ENCODE data around the gene SELENOO. TPM values are rescaled to one million over a fixed set of nuclear protein-coding genes. Genes with fewer than 3 reads are reported as not detected.

Gene SELENOO
- total and polyA plus RNA-seq, 4 donors, result 15.6 to 30.3 (median 24.1) TPM

DNA sequence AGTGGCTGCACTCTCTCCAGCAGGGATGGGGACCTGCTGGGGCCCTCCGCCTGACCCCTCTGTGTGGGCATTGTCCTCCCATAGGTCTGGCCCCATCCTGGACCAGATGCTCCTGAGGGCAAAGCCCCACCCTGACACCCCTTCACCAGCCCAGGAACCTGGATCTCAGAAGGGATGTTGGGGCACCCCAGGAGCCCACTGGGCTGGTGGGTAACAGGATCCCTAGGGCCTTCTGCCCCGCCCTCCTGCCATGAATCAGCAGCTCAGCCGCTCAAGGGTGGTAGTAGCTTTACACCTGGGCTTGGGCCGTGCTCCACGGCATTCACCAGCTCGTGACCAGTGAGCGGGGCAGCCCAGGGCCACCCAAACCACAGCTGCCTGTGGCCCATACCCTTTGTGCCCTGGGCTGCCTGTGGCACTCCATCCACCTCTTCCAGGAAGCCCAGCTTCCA is 61.7 kb downstream of the SELENOO start:
- DNase-seq, result no peak
- Histone ChIP-seq H3K27me3 (ENCODE audit: control insufficient read depth in 3 of 3, insufficient read depth in 3 of 3, low read length in 2 of 3) (no peaks in the 10 kb centered on the region), H3K36me3 (ENCODE audit: control insufficient read depth in 4 of 4, insufficient read depth in 4 of 4, low read length in 4 of 4) (peaks cover 0 to 2% (median 0%) of the 10 kb centered on the region in 4 donors), H3K4me3 (no peak overlapping the region), H3K27ac (ENCODE audit: low read depth in 1 of 2, low read length in 1 of 2) (no peak overlapping the region), H3K9me3 (ENCODE audit: control insufficient read depth in 4 of 4, insufficient read depth in 3 of 4, low read length in 3 of 4) (no peaks in the 10 kb centered on the region), H3K4me1 (ENCODE audit: control insufficient read depth in 5 of 5, insufficient read depth in 5 of 5, low read length in 5 of 5) (peaks cover 0 to 17% (median 6%) of the 10 kb centered on the region in 5 donors), H3K9ac (ENCODE audit: insufficient read depth in 1 of 2, low read length in 2 of 2) (no peak overlapping the region)
- WGBS, 2 donors, result 25 to 60% methylated on average over 7 of the region's 7 CpGs
- TF ChIP-seq CTCF (IDR thresholded peaks at IDR 0.05; ENCODE audit: control extremely low read depth, extremely low read depth), result no peak
- no peak for ATAC-seq (ENCODE audit: insufficient read depth, low FRiP score)

DNA sequence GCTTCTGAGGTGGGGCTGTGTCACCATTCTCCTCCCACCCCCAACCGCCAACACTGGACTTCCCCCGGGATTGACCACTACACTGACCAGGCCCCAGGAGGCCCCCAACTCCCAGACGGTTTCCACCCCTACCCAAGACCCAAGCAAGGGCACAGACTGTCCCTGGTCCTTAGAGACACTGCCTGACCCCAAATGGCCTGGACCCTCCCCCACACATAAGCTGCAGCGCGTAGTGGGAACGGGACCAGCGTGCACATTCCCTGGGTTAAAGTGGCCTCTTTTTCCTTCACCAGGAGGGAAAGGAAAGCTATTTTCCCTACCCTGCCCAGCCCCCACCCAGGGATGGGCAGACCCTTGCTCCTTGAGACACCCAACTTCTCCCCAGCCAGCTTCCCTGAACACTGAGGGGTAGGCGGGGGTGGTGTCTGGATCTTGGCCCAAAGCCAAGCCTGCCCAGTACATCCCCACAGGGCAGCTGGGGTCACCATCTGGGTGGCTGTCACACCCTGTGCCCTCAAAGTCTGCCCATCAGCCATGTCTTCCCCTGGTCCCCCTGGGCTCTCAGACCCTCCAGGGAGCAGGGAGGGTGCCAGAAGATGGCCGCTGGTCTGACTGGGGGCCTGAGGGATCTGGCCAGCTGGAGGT is 62.3 kb downstream of the SELENOO start:
- 65 to 73% methylated on average over 9 of the region's 9 CpGs for WGBS, 2 donors
- DNase-seq (no peak), ATAC-seq (ENCODE audit: insufficient read depth, low FRiP score) (no peak)
- Histone ChIP-seq H3K36me3 (ENCODE audit: control insufficient read depth in 4 of 4, insufficient read depth in 4 of 4, low read length in 4 of 4) (peaks cover 0 to 2% (median 0%) of the 10 kb centered on the region in 4 donors), H3K9ac (ENCODE audit: insufficient read depth in 1 of 2, low read length in 2 of 2) (no peak overlapping the region), H3K4me1 (ENCODE audit: control insufficient read depth in 5 of 5, insufficient read depth in 5 of 5, low read length in 5 of 5) (peaks cover 0 to 19% (median 6%) of the 10 kb centered on the region in 5 donors), H3K9me3 (ENCODE audit: control insufficient read depth in 4 of 4, insufficient read depth in 3 of 4, low read length in 3 of 4) (no peaks in the 10 kb centered on the region), H3K4me3 (no peak overlapping the region), H3K27me3 (ENCODE audit: control insufficient read depth in 3 of 3, insufficient read depth in 3 of 3, low read length in 2 of 3) (no peaks in the 10 kb centered on the region), H3K27ac (ENCODE audit: low read depth in 1 of 2, low read length in 1 of 2) (no peak overlapping the region)
- TF ChIP-seq CTCF (IDR thresholded peaks at IDR 0.05; ENCODE audit: control extremely low read depth, extremely low read depth), result no peak

GRCh38 chr22:50264104-50264745 is 63.4 kb downstream of the SELENOO start:
- Histone ChIP-seq H3K9ac (ENCODE audit: insufficient read depth in 1 of 2, low read length in 2 of 2) (no peak overlapping the region), H3K4me3 (no peak overlapping the region), H3K36me3 (ENCODE audit: control insufficient read depth in 4 of 4, insufficient read depth in 4 of 4, low read length in 4 of 4) (peaks cover 0 to 2% (median 0%) of the 10 kb centered on the region in 4 donors), H3K4me1 (ENCODE audit: control insufficient read depth in 5 of 5, insufficient read depth in 5 of 5, low read length in 5 of 5) (peaks cover 0 to 24% (median 14%) of the 10 kb centered on the region in 5 donors), H3K9me3 (ENCODE audit: control insufficient read depth in 4 of 4, insufficient read depth in 3 of 4, low read length in 3 of 4) (no peaks in the 10 kb centered on the region), H3K27ac (ENCODE audit: low read depth in 1 of 2, low read length in 1 of 2) (no peak overlapping the region), H3K27me3 (ENCODE audit: control insufficient read depth in 3 of 3, insufficient read depth in 3 of 3, low read length in 2 of 3) (no peaks in the 10 kb centered on the region)
- TF ChIP-seq CTCF (IDR thresholded peaks at IDR 0.05; ENCODE audit: control extremely low read depth, extremely low read depth), result no peak
- ATAC-seq (ENCODE audit: insufficient read depth, low FRiP score) (no peak), DNase-seq (no peak)
- WGBS, 2 donors, result 91 to 95% methylated on average over 15 of the region's 15 CpGs

All from lung (tissue), 12 donors.